NCI-H2227 (cell line): ENCODE data around the gene UNC5A.

ENCODE experiments used
- DNase-seq: peaks from one replicate; lab custom pipeline; 2025; ENCODE audit not compliant: unreplicated experiment; lab: John Stamatoyannopoulos, UW

Gene UNC5A

GRCh38 chr5:176890455-176891330, 80.3 kb downstream of the UNC5A start:
- DNase-seq: no peak

- DNase-seq: no peak
These were observed 81.1 kb downstream of the UNC5A start for GRCh38 chr5:176891331-176891958.

- no peak for DNase-seq
These were observed 82.3 kb downstream of the UNC5A start for GRCh38 chr5:176892663-176893062.

- DNase-seq: no peak
These were observed 83.9 kb downstream of the UNC5A start for GRCh38 chr5:176894298-176894697.

- DNase-seq: no peak
These were observed 85.5 kb downstream of the UNC5A start for GRCh38 chr5:176895831-176896230.

- no peak for DNase-seq
These were observed 86.9 kb downstream of the UNC5A start for GRCh38 chr5:176897263-176897662.

- no peak for DNase-seq
These were observed 89.0 kb downstream of the UNC5A start, which contains the start of gene HK3 for GRCh38 chr5:176899296-176899891. HK3 (minus strand) TSS chr5:176899346; CDS start chr5:176896159, 3,187 bp downstream.

GRCh38 chr5:176899946-176900779, 89.8 kb downstream of the UNC5A start:
- no peak for DNase-seq

- DNase-seq: no peak
These were observed 90.4 kb downstream of the UNC5A start for GRCh38 chr5:176900780-176901204.

- DNase-seq: no peak
These were observed 91.1 kb downstream of the UNC5A start for GRCh38 chr5:176901260-176902101.

- no peak for DNase-seq
These were observed 91.9 kb downstream of the UNC5A start for GRCh38 chr5:176902102-176902814.

GRCh38 chr5:176902911-176903664, 92.7 kb downstream of the UNC5A start:
- DNase-seq: no peak

- DNase-seq: no peak
These were observed 93.9 kb downstream of the UNC5A start for GRCh38 chr5:176904276-176904675.

- DNase-seq: no peak
These were observed 95.8 kb downstream of the UNC5A start for GRCh38 chr5:176906126-176906525.

GRCh38 chr5:176906796-176907195, 96.4 kb downstream of the UNC5A start:
- DNase-seq: no peak

GRCh38 chr5:176908675-176909368, 98.5 kb downstream of the UNC5A start:
- no peak for DNase-seq

GRCh38 chr5:176912115-176912514, 101.8 kb downstream of the UNC5A start:
- no peak for DNase-seq

- DNase-seq: no peak
These were observed 105.5 kb downstream of the UNC5A start for GRCh38 chr5:176915906-176916305.
